Measurements from ENCODE around the gene HIVEP1. TPM values are rescaled to one million over a fixed set of nuclear protein-coding genes. Genes with fewer than 3 reads are reported as not detected.

The HIVEP1 gene
- polyA plus RNA-seq, 3 donors = 1.7 to 8.7 (median 2.7) TPM

- peaks cover 12% of the 10 kb centered on the region for H3K4me1 Mint-ChIP-seq
- intact Hi-C loops (cut with micrococcal nuclease) = no loop called here
- H3K4me3 Mint-ChIP-seq = no peak overlapping the region
Observed at GRCh38 chr6:12126051-12126450, 113.9 kb downstream of the HIVEP1 start.

DNA sequence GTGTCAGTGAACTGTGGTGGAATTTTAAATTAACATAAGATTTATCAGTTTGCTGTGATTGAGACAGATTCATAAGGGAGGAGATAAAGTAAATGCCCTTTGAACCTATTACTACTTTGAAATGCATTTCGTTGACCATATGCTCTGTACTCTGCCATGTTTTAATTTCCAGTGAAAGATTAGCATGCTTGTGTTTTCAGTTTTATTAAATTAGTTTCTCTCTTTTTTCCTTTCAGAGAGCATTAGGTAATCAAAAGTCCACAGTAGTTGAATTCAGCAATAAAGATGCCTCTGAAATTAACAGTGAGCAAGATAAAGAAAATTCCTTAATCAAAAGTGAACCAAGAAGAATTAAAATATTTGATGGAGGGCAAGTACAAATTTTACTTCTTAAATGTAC lies 117.4 kb downstream of the HIVEP1 start:
- no CpG with 5 or more reads among the region's 1 CpG for WGBS (ENCODE audit: insufficient coverage)
- no peaks in the 10 kb centered on the region for H3K79me2 ChIP-seq (ENCODE audit: insufficient read depth, low read length)

More at GRCh38 chr6:12126051-12126450, 113.9 kb downstream of the HIVEP1 start:
- no CpG with 5 or more reads among the region's 1 CpG for WGBS (ENCODE audit: insufficient coverage)
- Histone ChIP-seq H3K9me3 (replicated peaks in 1 of 2; ENCODE audit: control insufficient read depth in 1 of 2, insufficient read depth in 1 of 2, low read length in 2 of 2) (no peaks in the 10 kb centered on the region), H2AFZ (ENCODE audit: insufficient read depth, low read depth, low read length, poor library complexity, severe bottlenecking) (no peak overlapping the region), H3K27ac (ENCODE audit: low read depth in 1 of 2, low read length in 2 of 2) (no peak overlapping the region), H3K4me3 (replicated peaks in 1 of 3; ENCODE audit: low read depth in 2 of 3, low read length in 3 of 3) (no peak overlapping the region), H3K27me3 (ENCODE audit: control insufficient read depth in 2 of 2, insufficient read depth in 2 of 2, low read length in 2 of 2) (no peaks in the 10 kb centered on the region), H3K4me1 (ENCODE audit: control insufficient read depth in 1 of 2, insufficient read depth in 2 of 2, low read length in 2 of 2) (peaks cover 5 to 9% of the 10 kb centered on the region in 2 donors), H3K9ac (ENCODE audit: insufficient read depth, low read length, poor library complexity, severe bottlenecking) (no peak overlapping the region), H3K36me3 (replicated peaks in 1 of 2; ENCODE audit: control insufficient read depth in 1 of 2, insufficient read depth in 2 of 2, low read length in 2 of 2) (peaks cover under 1 to 8% of the 10 kb centered on the region in 2 donors), H3K4me2 (replicated peaks; ENCODE audit: extremely low read depth, low read length, poor library complexity, severe bottlenecking) (no peak overlapping the region), H3K79me2 (ENCODE audit: insufficient read depth, low read length) (no peaks in the 10 kb centered on the region), H4K20me1 (ENCODE audit: insufficient read depth, low read length) (peaks cover 5% of the 10 kb centered on the region)
- no peaks in the 10 kb centered on the region for H3K27me3 Mint-ChIP-seq (ENCODE audit: low read depth in 3 of 3)
- peaks cover 0 to 7% (median 0%) of the 10 kb centered on the region in 7 donors for H3K9me3 Mint-ChIP-seq
- TF ChIP-seq CTCF (IDR thresholded peaks at IDR 0.05) = no peak
- no peak for DNase-seq
- H3K36me3 Mint-ChIP-seq = peaks cover 18 to 20% of the 10 kb centered on the region in 2 donors
- no peak overlapping the region for H3K27ac Mint-ChIP-seq

More for the DNA sequence above, 117.4 kb downstream of the HIVEP1 start:
- intact Hi-C loops (cut with micrococcal nuclease) = no loop called here
- DNase-seq = no peak
- no peaks in the 10 kb centered on the region for H3K27me3 Mint-ChIP-seq (ENCODE audit: low read depth in 3 of 3)
- Histone ChIP-seq H3K9ac (ENCODE audit: insufficient read depth, low read length, poor library complexity, severe bottlenecking) (no peak overlapping the region), H3K27me3 (ENCODE audit: control insufficient read depth in 2 of 2, insufficient read depth in 2 of 2, low read length in 2 of 2) (no peaks in the 10 kb centered on the region), H3K4me3 (replicated peaks in 1 of 3; ENCODE audit: low read depth in 2 of 3, low read length in 3 of 3) (no peak overlapping the region), H4K20me1 (ENCODE audit: insufficient read depth, low read length) (peaks cover 5% of the 10 kb centered on the region), H2AFZ (ENCODE audit: insufficient read depth, low read depth, low read length, poor library complexity, severe bottlenecking) (no peak overlapping the region), H3K27ac (ENCODE audit: low read depth in 1 of 2, low read length in 2 of 2) (no peak overlapping the region), H3K4me2 (replicated peaks; ENCODE audit: extremely low read depth, low read length, poor library complexity, severe bottlenecking) (no peak overlapping the region), H3K36me3 (replicated peaks in 1 of 2; ENCODE audit: control insufficient read depth in 1 of 2, insufficient read depth in 2 of 2, low read length in 2 of 2) (no peaks in the 10 kb centered on the region), H3K4me1 (ENCODE audit: control insufficient read depth in 1 of 2, insufficient read depth in 2 of 2, low read length in 2 of 2) (peaks cover 15 to 21% of the 10 kb centered on the region in 2 donors), H3K9me3 (replicated peaks in 1 of 2; ENCODE audit: control insufficient read depth in 1 of 2, insufficient read depth in 1 of 2, low read length in 2 of 2) (no peaks in the 10 kb centered on the region)
- H3K4me1 Mint-ChIP-seq = peaks cover 26% of the 10 kb centered on the region
- peaks cover 6 to 8% of the 10 kb centered on the region in 2 donors for H3K36me3 Mint-ChIP-seq
- no peak overlapping the region for H3K27ac Mint-ChIP-seq
- no peak for TF ChIP-seq CTCF (IDR thresholded peaks at IDR 0.05)
- H3K9me3 Mint-ChIP-seq = peaks cover 0 to 2% (median 0%) of the 10 kb centered on the region in 7 donors
- no peak overlapping the region for H3K4me3 Mint-ChIP-seq
